Activated naive CD8-positive, alpha-beta T cell treated with anti-CD3 and anti-CD28 coated beads, Interleukin-2, amount 50 U/mL, for 24 hours (primary cell): ENCODE measurements around the gene ZNF117.
"Not testable (repeated sequence)": the region's sequence is repeated elsewhere in the genome, so short reads cannot be mapped to it uniquely, and the experiment has no call there.

Experiments used
- ATAC-seq: fragments of 150-1000 bp; cut with Tn5 transposase; one replicate; pipeline ENCODE4 v1.10.0; 2021
- DNase-seq: peaks from one replicate; pipeline ENCODE4 v3.0.0; 2021
- H3K27ac Mint-ChIP-seq: one replicate; pipeline ENCODE4 v1.8.0; 2021; ENCODE audit warnings: mild to moderate bottlenecking, mixed read lengths
- H3K27me3 Mint-ChIP-seq: one replicate; pipeline ENCODE4 v1.8.0; 2021; ENCODE audit warnings: mixed read lengths
- H3K36me3 Mint-ChIP-seq: one replicate; pipeline ENCODE4 v1.8.0; 2021; ENCODE audit warnings: low read depth, mixed read lengths
- H3K4me1 Mint-ChIP-seq: one replicate; pipeline ENCODE4 v1.8.0; 2021; ENCODE audit warnings: mixed read lengths
- H3K4me3 Mint-ChIP-seq: one replicate; pipeline ENCODE4 v1.8.0; 2021; ENCODE audit warnings: mild to moderate bottlenecking, moderate library complexity, mixed read lengths
- H3K9me3 Mint-ChIP-seq: one replicate; pipeline ENCODE4 v1.8.0; 2021; ENCODE audit warnings: mixed read lengths

ZNF117 gene

GRCh38 chr7:64951250-64951848, 39.5 kb downstream of the ZNF117 start:
- no peak overlapping the region for H3K4me3 Mint-ChIP-seq
- H3K27ac Mint-ChIP-seq: no peak overlapping the region
- ATAC-seq (no peak), DNase-seq (no peak)
- no peaks in the 10 kb centered on the region for H3K36me3 Mint-ChIP-seq
- peaks cover 38% of the 10 kb centered on the region for H3K27me3 Mint-ChIP-seq
- no peaks in the 10 kb centered on the region for H3K9me3 Mint-ChIP-seq
- H3K4me1 Mint-ChIP-seq: peaks cover 3% of the 10 kb centered on the region

- not testable (repeated sequence) for H3K9me3 Mint-ChIP-seq, H3K27ac Mint-ChIP-seq, H3K4me1 Mint-ChIP-seq, H3K4me3 Mint-ChIP-seq, H3K36me3 Mint-ChIP-seq, ATAC-seq
- peak; percentile 6 for DNase-seq
- H3K27me3 Mint-ChIP-seq: peaks cover 43% of the 10 kb centered on the region
These were observed 40.2 kb downstream of the ZNF117 start for GRCh38 chr7:64950673-64951072.

GRCh38 chr7:64948774-64949173, 42.1 kb downstream of the ZNF117 start:
- not testable (repeated sequence) for H3K4me3 Mint-ChIP-seq, DNase-seq, ATAC-seq, H3K36me3 Mint-ChIP-seq, H3K4me1 Mint-ChIP-seq, H3K27ac Mint-ChIP-seq, H3K9me3 Mint-ChIP-seq
- H3K27me3 Mint-ChIP-seq: peaks cover 44% of the 10 kb centered on the region

GRCh38 chr7:64947252-64948000, 43.4 kb downstream of the ZNF117 start:
- peak; percentile 41 for ATAC-seq
- H3K4me3 Mint-ChIP-seq: no peak overlapping the region

GRCh38 chr7:64946772-64947171, 44.1 kb downstream of the ZNF117 start:
- Mint-ChIP-seq H3K27ac (no peak overlapping the region), H3K36me3 (no peaks in the 10 kb centered on the region), H3K9me3 (no peaks in the 10 kb centered on the region), H3K4me3 (no peak overlapping the region), H3K4me1 (peaks cover 3% of the 10 kb centered on the region), H3K27me3 (peaks cover 41% of the 10 kb centered on the region)
- DNase-seq: peak; percentile 34
- ATAC-seq: peak; percentile 60

More at GRCh38 chr7:64947252-64948000, 43.4 kb downstream of the ZNF117 start:
- Mint-ChIP-seq H3K27me3 (peaks cover 42% of the 10 kb centered on the region), H3K27ac (no peak overlapping the region), H3K9me3 (no peaks in the 10 kb centered on the region), H3K36me3 (no peaks in the 10 kb centered on the region), H3K4me1 (peaks cover 3% of the 10 kb centered on the region)
- no peak for DNase-seq

- Mint-ChIP-seq H3K27me3 (peaks cover 34% of the 10 kb centered on the region), H3K27ac (no peak overlapping the region), H3K4me1 (peaks cover 3% of the 10 kb centered on the region), H3K9me3 (no peaks in the 10 kb centered on the region), H3K4me3 (no peak overlapping the region), H3K36me3 (no peaks in the 10 kb centered on the region)
- ATAC-seq: no peak
- DNase-seq: no peak
These were observed 45.2 kb downstream of the ZNF117 start for GRCh38 chr7:64945503-64946175.

- peaks cover 28% of the 10 kb centered on the region for H3K27me3 Mint-ChIP-seq
- H3K27ac Mint-ChIP-seq, H3K9me3 Mint-ChIP-seq, DNase-seq, ATAC-seq, H3K36me3 Mint-ChIP-seq, H3K4me1 Mint-ChIP-seq, H3K4me3 Mint-ChIP-seq: not testable (repeated sequence)
These were observed 46.0 kb downstream of the ZNF117 start for GRCh38 chr7:64944667-64945502.

- not testable (repeated sequence) for H3K4me3 Mint-ChIP-seq, H3K27ac Mint-ChIP-seq, DNase-seq, ATAC-seq, H3K4me1 Mint-ChIP-seq, H3K36me3 Mint-ChIP-seq, H3K27me3 Mint-ChIP-seq
- H3K9me3 Mint-ChIP-seq: peaks cover 18% of the 10 kb centered on the region
These were observed 50.8 kb downstream of the ZNF117 start for GRCh38 chr7:64940021-64940420.

- H3K4me1 Mint-ChIP-seq: no peaks in the 10 kb centered on the region
- no peak for ATAC-seq
- no peak overlapping the region for H3K27ac Mint-ChIP-seq
- H3K36me3 Mint-ChIP-seq: peaks cover 7% of the 10 kb centered on the region
- H3K27me3 Mint-ChIP-seq: no peaks in the 10 kb centered on the region
- H3K9me3 Mint-ChIP-seq: peaks cover 18% of the 10 kb centered on the region
- no peak for DNase-seq
- no peak overlapping the region for H3K4me3 Mint-ChIP-seq
These were observed 52.3 kb downstream of the ZNF117 start for GRCh38 chr7:64938540-64938939.

- ATAC-seq: no peak
- no peak overlapping the region for H3K4me3 Mint-ChIP-seq
- peaks cover 16% of the 10 kb centered on the region for H3K36me3 Mint-ChIP-seq
- no peaks in the 10 kb centered on the region for H3K4me1 Mint-ChIP-seq
- no peaks in the 10 kb centered on the region for H3K27me3 Mint-ChIP-seq
- no peak overlapping the region for H3K27ac Mint-ChIP-seq
- no peak for DNase-seq
- peaks cover 19% of the 10 kb centered on the region for H3K9me3 Mint-ChIP-seq
These were observed 56.4 kb downstream of the ZNF117 start for GRCh38 chr7:64934478-64934877.

- not testable (repeated sequence) for H3K4me3 Mint-ChIP-seq, H3K27ac Mint-ChIP-seq, DNase-seq, ATAC-seq, H3K4me1 Mint-ChIP-seq, H3K27me3 Mint-ChIP-seq
- H3K36me3 Mint-ChIP-seq: peaks cover 68% of the 10 kb centered on the region
- H3K9me3 Mint-ChIP-seq: peaks cover 54% of the 10 kb centered on the region
These were observed 62.3 kb downstream of the ZNF117 start for GRCh38 chr7:64928252-64929187.
